A549 (cell line): ENCODE data around the gene GPR6. TPM values are rescaled to one million over a fixed set of nuclear protein-coding genes. Genes with fewer than 3 reads are reported as not detected.

ENCODE experiments used
- ATAC-seq, 2 experiments: fragments of 200-7000 bp in 1 of 2; fragments of >200 bp in 1 of 2; cut with Nextera tagmentation in 1 of 2; cut with Tn5 transposase in 1 of 2; 3 replicates each; pipeline versions ENCODE4 v1.8.0 to v1.9.1; 2018 to 2020; ENCODE audit warnings: mild to moderate bottlenecking in 1 of 2, moderate library complexity in 1 of 2
- CTCF ChIA-PET: fragments of 300-600 bp; sonication (Branson Sonifier 250); formaldehyde crosslinking; extraction: SDS; loops from one replicate; lab custom pipeline; 2021; ENCODE audit warnings: antibody characterized with exemption, inconsistent platforms; lab: Yijun Ruan, JAX
- POLR2A ChIA-PET: fragments of 350-600 bp; formaldehyde crosslinking; extraction: SDS; loops from one replicate; lab custom pipeline; 2021; ENCODE audit warnings: antibody characterized with exemption, inconsistent platforms; lab: Yijun Ruan, JAX
- DNase-seq, 2 experiments: peaks; one replicate each; pipeline versions ENCODE4 v3.0.0 to v3.0.0-alpha.2; 2011 to 2016; ENCODE audit warnings: low read depth in 1 of 2, low spot score in 1 of 2
- FAIRE-seq: peaks from 2 replicates; lab custom pipeline; 2011; peaks lifted over from hg19 to GRCh38; lab: Jason Lieb, UNC
- H3K27ac ChIP-seq, 2 experiments: fragments of >200 bp; sonication (Bioruptor Twin); formaldehyde crosslinking; 3 replicates each; pipeline ENCODE4 v1.5.1; 2016 to 2017
- H3K4me1 ChIP-seq: fragments of >200 bp; sonication (Bioruptor Twin); formaldehyde crosslinking; 3 replicates; pipeline ENCODE4 v1.6.1; 2016
- H3K4me2 ChIP-seq: fragments of >200 bp; sonication (Bioruptor Twin); formaldehyde crosslinking; 3 replicates; pipeline ENCODE4 v1.6.1; 2016
- H3K4me3 ChIP-seq: fragments of >200 bp; sonication (Bioruptor Twin); formaldehyde crosslinking; 3 replicates; pipeline ENCODE4 v1.5.1; 2016
- H3K9me3 ChIP-seq: fragments of >200 bp; sonication (Bioruptor Twin); formaldehyde crosslinking; 3 replicates; pipeline ENCODE4 v1.6.1; 2016
- BHLHE40 ChIP-seq: IDR thresholded peaks from 2 replicates; pipeline ENCODE4 v1.6.1; 2012; ENCODE audit warnings: low read depth, low read length, inconsistent platforms
- CBX8 ChIP-seq: fragments of 200-600 bp; sonication (generic); IDR thresholded peaks from 2 replicates; pipeline ENCODE4 v1.6.1; 2016
- ESRRA ChIP-seq: fragments of 150-350 bp; IDR thresholded peaks from 2 replicates; pipeline ENCODE4 v1.6.1; 2014; ENCODE audit warnings: mild to moderate bottlenecking, low read length, borderline replicate concordance
- FOSL2 ChIP-seq, 2 experiments: fragments of 450-650 bp in 1 of 2; fragments of >200 bp in 1 of 2; sonication (Bioruptor Twin) in 1 of 2; formaldehyde crosslinking; IDR thresholded peaks; 2 replicates each; pipeline versions ENCODE4 v1.5.0 to v1.6.1; 2016 to 2020; ENCODE audit warnings: mild to moderate bottlenecking in 1 of 2, moderate library complexity in 1 of 2
- FOXS1 ChIP-seq: fragments of 250-450 bp; sonication (Bioruptor Pico); IDR thresholded peaks from 2 replicates; pipeline ENCODE4 v1.5.0; 2020; ENCODE audit warnings: mild to moderate bottlenecking, moderate library complexity
- HDAC2 ChIP-seq: fragments of 200-600 bp; sonication (generic); IDR thresholded peaks from 2 replicates; pipeline ENCODE4 v1.6.1; 2016
- HEYL ChIP-seq: fragments of 250-450 bp; sonication (Bioruptor Pico); IDR thresholded peaks from 2 replicates; pipeline ENCODE4 v1.8.0; 2021; ENCODE audit warnings: mild to moderate bottlenecking, moderate library complexity
- HOXA7 ChIP-seq: fragments of 250-450 bp; sonication (Bioruptor Pico); IDR thresholded peaks from 2 replicates; pipeline ENCODE4 v1.5.0; 2020; ENCODE audit warnings: mild to moderate bottlenecking, moderate library complexity
- HOXB13 ChIP-seq: fragments of 250-450 bp; sonication (Bioruptor Pico); IDR thresholded peaks from 2 replicates; pipeline ENCODE4 v1.5.0; 2020; ENCODE audit warnings: low read depth, mild to moderate bottlenecking, moderate library complexity
- HOXB5 ChIP-seq: fragments of 250-450 bp; sonication (Bioruptor Pico); IDR thresholded peaks from 2 replicates; pipeline ENCODE4 v1.5.0; 2020; ENCODE audit warnings: mild to moderate bottlenecking, moderate library complexity
- KDM1A ChIP-seq: fragments of 200-600 bp; sonication (generic); IDR thresholded peaks from 2 replicates; pipeline ENCODE4 v1.6.1; 2016; ENCODE audit warnings: low read depth, mild to moderate bottlenecking
- PHF8 ChIP-seq: fragments of 200-600 bp; sonication (generic); IDR thresholded peaks from 2 replicates; pipeline ENCODE4 v1.6.1; 2016; ENCODE audit warnings: low read depth, mild to moderate bottlenecking, antibody characterized with exemption, moderate library complexity, borderline replicate concordance
- POLR2A ChIP-seq: IDR thresholded peaks from 2 replicates; pipeline ENCODE4 v1.6.1; 2012; ENCODE audit warnings: mild to moderate bottlenecking, low read length
- RAD21 ChIP-seq, 2 experiments: fragments of >200 bp in 1 of 2; sonication (Bioruptor Twin) in 1 of 2; formaldehyde crosslinking in 1 of 2; IDR thresholded peaks in 1 of 2; conservative IDR thresholded peaks in 1 of 2; 2 replicates in 1 of 2; 3 replicates in 1 of 2; pipeline ENCODE4 v1.6.1; 2012 to 2018; ENCODE audit warnings: inconsistent platforms in 1 of 2
- RFX5 ChIP-seq: fragments of 450-650 bp; IDR thresholded peaks from 2 replicates; pipeline ENCODE4 v1.7.1; 2014; ENCODE audit warnings: antibody characterized with exemption, mild to moderate bottlenecking, moderate library complexity
- SREBF2 ChIP-seq: fragments of 450-650 bp; IDR thresholded peaks from 2 replicates; pipeline ENCODE4 v1.6.1; 2014; ENCODE audit warnings: mild to moderate bottlenecking, moderate library complexity
- TFCP2L1 ChIP-seq: fragments of 250-450 bp; sonication (Bioruptor Pico); IDR thresholded peaks from 2 replicates; pipeline ENCODE4 v1.5.0; 2021; ENCODE audit warnings: mild to moderate bottlenecking
- TP53 ChIP-seq: fragments of 250-450 bp; sonication (Bioruptor Pico); IDR thresholded peaks from 2 replicates; pipeline ENCODE4 v1.5.0; 2021; ENCODE audit warnings: mild to moderate bottlenecking, moderate library complexity
- WGBS: methylation state at CpG from one replicate; pipeline ENCODE4 v1.1.6; 2017; ENCODE audit errors: missing lambda C conversion rate; 5-methylcytosine and 5-hydroxymethylcytosine counted together
- polyA plus RNA-seq, 4 experiments: library from polyadenylated mRNA; depleted of rRNA in 3 of 4; stranded (reverse); fragments of >200 nt; fragmentation: RNase III in 1 of 4; extraction: RNeasy Plus Mini Kit Qiagen cat#74134 plus additional on column Dnase treatment in 1 of 4; gene quantifications; 2 replicates in 3 of 4; 3 replicates in 1 of 4; pipeline ENCODE4 v1.2.3, GENCODE V29; 2011 to 2017
- TF ChIP-seq, protein P1 (sequence below): fragments of 200-600 bp; sonication (generic); IDR thresholded peaks from 2 replicates; pipeline ENCODE4 v1.6.1; 2016; ENCODE audit warnings: antibody characterized with exemption, mild to moderate bottlenecking, moderate library complexity
- TF ChIP-seq, protein P2 (sequence below): IDR thresholded peaks from 2 replicates; pipeline ENCODE4 v1.6.1; 2012
- TF ChIP-seq, protein P3 (sequence below): fragments of 150-350 bp; IDR thresholded peaks from 2 replicates; pipeline ENCODE4 v1.6.1; 2014; ENCODE audit warnings: low read depth, mild to moderate bottlenecking, low read length
- TF ChIP-seq, protein P4 (sequence below): fragments of >200 bp; sonication (Bioruptor Twin); formaldehyde crosslinking; IDR thresholded peaks from 3 replicates; pipeline ENCODE4 v1.5.1; 2016
- TF ChIP-seq, protein P5 (sequence below): IDR thresholded peaks from 2 replicates; pipeline ENCODE4 v1.6.1; 2012
- TF ChIP-seq, protein P6 (sequence below): fragments of >200 bp; sonication (Bioruptor Twin); formaldehyde crosslinking; IDR thresholded peaks from 3 replicates; pipeline ENCODE4 v1.6.1; 2016
- TF ChIP-seq, protein P7 (sequence below): fragments of >200 bp; sonication (Bioruptor Twin); formaldehyde crosslinking; IDR thresholded peaks from 2 replicates; pipeline ENCODE4 v1.6.1; 2016

GPR6 gene
- polyA plus RNA-seq, 2 of the 4 experiments (the other 2 are of a cell fraction), result not detected

DNA sequence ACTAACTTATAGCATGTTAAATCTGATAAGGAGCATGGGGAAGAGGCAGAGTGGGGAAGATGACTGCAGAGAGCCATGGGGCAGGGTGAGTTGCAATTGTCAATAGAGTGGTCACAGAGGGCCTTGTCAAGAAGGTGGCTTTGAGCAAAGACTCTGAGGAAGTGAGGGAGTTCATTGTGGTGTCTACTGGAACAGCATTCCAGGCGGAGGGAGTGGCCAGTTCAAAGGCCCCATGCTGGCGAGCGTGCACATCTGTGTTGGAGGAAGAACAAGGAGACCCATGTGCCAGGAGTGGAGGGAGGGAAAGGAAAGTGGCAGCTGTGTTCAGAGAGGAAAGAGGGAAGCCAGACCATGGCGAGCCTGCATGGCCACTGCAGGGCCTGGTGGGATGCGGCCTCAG lies 15.8 kb upstream of the GPR6 start:
- TF ChIP-seq TFCP2L1 (CRISPR knock-in tag) (no peak), RFX5 (no peak), ESRRA (no peak), FOSL2 (IDR thresholded peaks at IDR 0.05) (no peak), FOSL2 (CRISPR knock-in tag; IDR thresholded peaks at IDR 0.05) (no peak), PHF8 (no peak), HDAC2 (no peak), HEYL (CRISPR knock-in tag) (no peak), FOXS1 (no peak), KDM1A (no peak), RAD21 (conservative IDR thresholded peaks at IDR 0.05 in 1 of 2, IDR thresholded peaks at IDR 0.05 in 1 of 2) (no peak), HOXA7 (no peak), SREBF2 (no peak), CBX8 (no peak), TP53 (CRISPR knock-in tag) (no peak), HOXB13 (no peak)
- TF ChIP-seq, protein P1, sequence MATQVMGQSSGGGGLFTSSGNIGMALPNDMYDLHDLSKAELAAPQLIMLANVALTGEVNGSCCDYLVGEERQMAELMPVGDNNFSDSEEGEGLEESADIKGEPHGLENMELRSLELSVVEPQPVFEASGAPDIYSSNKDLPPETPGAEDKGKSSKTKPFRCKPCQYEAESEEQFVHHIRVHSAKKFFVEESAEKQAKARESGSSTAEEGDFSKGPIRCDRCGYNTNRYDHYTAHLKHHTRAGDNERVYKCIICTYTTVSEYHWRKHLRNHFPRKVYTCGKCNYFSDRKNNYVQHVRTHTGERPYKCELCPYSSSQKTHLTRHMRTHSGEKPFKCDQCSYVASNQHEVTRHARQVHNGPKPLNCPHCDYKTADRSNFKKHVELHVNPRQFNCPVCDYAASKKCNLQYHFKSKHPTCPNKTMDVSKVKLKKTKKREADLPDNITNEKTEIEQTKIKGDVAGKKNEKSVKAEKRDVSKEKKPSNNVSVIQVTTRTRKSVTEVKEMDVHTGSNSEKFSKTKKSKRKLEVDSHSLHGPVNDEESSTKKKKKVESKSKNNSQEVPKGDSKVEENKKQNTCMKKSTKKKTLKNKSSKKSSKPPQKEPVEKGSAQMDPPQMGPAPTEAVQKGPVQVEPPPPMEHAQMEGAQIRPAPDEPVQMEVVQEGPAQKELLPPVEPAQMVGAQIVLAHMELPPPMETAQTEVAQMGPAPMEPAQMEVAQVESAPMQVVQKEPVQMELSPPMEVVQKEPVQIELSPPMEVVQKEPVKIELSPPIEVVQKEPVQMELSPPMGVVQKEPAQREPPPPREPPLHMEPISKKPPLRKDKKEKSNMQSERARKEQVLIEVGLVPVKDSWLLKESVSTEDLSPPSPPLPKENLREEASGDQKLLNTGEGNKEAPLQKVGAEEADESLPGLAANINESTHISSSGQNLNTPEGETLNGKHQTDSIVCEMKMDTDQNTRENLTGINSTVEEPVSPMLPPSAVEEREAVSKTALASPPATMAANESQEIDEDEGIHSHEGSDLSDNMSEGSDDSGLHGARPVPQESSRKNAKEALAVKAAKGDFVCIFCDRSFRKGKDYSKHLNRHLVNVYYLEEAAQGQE, result no peak
- TF ChIP-seq, protein P2, sequence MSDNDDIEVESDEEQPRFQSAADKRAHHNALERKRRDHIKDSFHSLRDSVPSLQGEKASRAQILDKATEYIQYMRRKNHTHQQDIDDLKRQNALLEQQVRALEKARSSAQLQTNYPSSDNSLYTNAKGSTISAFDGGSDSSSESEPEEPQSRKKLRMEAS, result no peak
- TF ChIP-seq, protein P3, sequence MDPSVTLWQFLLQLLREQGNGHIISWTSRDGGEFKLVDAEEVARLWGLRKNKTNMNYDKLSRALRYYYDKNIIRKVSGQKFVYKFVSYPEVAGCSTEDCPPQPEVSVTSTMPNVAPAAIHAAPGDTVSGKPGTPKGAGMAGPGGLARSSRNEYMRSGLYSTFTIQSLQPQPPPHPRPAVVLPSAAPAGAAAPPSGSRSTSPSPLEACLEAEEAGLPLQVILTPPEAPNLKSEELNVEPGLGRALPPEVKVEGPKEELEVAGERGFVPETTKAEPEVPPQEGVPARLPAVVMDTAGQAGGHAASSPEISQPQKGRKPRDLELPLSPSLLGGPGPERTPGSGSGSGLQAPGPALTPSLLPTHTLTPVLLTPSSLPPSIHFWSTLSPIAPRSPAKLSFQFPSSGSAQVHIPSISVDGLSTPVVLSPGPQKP, result no peak
- TF ChIP-seq, protein P4, sequence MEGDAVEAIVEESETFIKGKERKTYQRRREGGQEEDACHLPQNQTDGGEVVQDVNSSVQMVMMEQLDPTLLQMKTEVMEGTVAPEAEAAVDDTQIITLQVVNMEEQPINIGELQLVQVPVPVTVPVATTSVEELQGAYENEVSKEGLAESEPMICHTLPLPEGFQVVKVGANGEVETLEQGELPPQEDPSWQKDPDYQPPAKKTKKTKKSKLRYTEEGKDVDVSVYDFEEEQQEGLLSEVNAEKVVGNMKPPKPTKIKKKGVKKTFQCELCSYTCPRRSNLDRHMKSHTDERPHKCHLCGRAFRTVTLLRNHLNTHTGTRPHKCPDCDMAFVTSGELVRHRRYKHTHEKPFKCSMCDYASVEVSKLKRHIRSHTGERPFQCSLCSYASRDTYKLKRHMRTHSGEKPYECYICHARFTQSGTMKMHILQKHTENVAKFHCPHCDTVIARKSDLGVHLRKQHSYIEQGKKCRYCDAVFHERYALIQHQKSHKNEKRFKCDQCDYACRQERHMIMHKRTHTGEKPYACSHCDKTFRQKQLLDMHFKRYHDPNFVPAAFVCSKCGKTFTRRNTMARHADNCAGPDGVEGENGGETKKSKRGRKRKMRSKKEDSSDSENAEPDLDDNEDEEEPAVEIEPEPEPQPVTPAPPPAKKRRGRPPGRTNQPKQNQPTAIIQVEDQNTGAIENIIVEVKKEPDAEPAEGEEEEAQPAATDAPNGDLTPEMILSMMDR, result no peak
- TF ChIP-seq, protein P5, sequence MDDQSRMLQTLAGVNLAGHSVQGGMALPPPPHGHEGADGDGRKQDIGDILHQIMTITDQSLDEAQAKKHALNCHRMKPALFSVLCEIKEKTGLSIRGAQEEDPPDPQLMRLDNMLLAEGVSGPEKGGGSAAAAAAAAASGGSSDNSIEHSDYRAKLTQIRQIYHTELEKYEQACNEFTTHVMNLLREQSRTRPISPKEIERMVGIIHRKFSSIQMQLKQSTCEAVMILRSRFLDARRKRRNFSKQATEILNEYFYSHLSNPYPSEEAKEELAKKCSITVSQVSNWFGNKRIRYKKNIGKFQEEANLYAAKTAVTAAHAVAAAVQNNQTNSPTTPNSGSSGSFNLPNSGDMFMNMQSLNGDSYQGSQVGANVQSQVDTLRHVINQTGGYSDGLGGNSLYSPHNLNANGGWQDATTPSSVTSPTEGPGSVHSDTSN, result no peak
- 45% methylated on average over 5 of the region's 5 CpGs for WGBS
- CTCF ChIA-PET, result no interaction called here
- no peaks in the 10 kb centered on the region for H3K9me3 ChIP-seq
- no peaks in the 10 kb centered on the region for H3K4me1 ChIP-seq
- no peak overlapping the region for H3K4me2 ChIP-seq
- ATAC-seq, result no peak
- no peak overlapping the region for H3K4me3 ChIP-seq
- FAIRE-seq, result no peak
- POLR2A ChIA-PET, result no interaction called here
- no peak overlapping the region for H3K27ac ChIP-seq
- DNase-seq, result no peak

DNA sequence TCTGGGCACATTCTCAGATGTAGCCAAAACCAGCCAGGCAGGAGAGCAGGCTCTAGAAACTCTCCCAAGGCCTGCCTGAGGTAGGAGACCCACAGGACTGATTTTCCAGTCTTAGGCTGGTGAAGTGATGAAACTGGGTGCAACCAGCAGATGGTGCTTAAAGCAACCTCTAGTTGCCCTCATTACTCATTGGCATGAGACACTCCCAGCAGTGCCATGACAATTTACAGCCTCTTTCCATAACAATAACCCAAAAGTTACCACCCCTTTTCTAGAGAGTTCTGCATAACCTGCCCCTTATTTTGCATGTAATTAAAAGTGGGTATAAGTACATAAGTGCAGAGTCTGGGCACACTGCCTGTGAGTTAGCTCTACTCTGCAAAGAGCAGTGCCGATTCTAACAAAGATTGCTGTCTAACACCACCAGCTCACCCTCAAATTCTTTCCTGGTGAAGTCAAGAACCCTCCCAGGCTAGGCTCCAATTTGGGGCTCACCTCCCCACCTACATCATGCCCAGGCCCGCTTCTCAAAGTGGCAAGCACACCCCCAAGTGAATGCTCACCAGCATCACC lies 14.4 kb upstream of the GPR6 start:
- POLR2A ChIA-PET, result no interaction called here
- no peak for FAIRE-seq
- TF ChIP-seq BHLHE40, result no peak
- no peak for TF ChIP-seq PHF8
- TF ChIP-seq HDAC2, result no peak
- TF ChIP-seq, protein P4, result no peak
- no peak for TF ChIP-seq POLR2A
- TF ChIP-seq, protein P6, sequence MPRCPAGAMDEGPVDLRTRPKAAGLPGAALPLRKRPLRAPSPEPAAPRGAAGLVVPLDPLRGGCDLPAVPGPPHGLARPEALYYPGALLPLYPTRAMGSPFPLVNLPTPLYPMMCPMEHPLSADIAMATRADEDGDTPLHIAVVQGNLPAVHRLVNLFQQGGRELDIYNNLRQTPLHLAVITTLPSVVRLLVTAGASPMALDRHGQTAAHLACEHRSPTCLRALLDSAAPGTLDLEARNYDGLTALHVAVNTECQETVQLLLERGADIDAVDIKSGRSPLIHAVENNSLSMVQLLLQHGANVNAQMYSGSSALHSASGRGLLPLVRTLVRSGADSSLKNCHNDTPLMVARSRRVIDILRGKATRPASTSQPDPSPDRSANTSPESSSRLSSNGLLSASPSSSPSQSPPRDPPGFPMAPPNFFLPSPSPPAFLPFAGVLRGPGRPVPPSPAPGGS, result no peak
- TF ChIP-seq, protein P5, result no peak
- no peak for TF ChIP-seq HOXB5 (CRISPR knock-in tag)
- TF ChIP-seq, protein P7, sequence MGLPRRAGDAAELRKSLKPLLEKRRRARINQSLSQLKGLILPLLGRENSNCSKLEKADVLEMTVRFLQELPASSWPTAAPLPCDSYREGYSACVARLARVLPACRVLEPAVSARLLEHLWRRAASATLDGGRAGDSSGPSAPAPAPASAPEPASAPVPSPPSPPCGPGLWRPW, result no peak

More for the DNA sequence above, 14.4 kb upstream of the GPR6 start:
- WGBS, result 28% methylated on average over 2 of the region's 2 CpGs
- H3K4me2 ChIP-seq, result no peak overlapping the region
- no peak overlapping the region for H3K4me3 ChIP-seq
- no peak for DNase-seq
- CTCF ChIA-PET, result no interaction called here
- ATAC-seq, result no peak
- H3K4me1 ChIP-seq, result no peaks in the 10 kb centered on the region
- H3K27ac ChIP-seq, result no peak overlapping the region
- no peaks in the 10 kb centered on the region for H3K9me3 ChIP-seq
